Gastroesophageal sphincter (tissue), 4 donors: ENCODE results near the gene NSUN3. TPM values are rescaled to one million over a fixed set of nuclear protein-coding genes. Genes with fewer than 3 reads are reported as not detected.
A peak's percentile ranks its signal among the peaks of the same experiment; 100 is the strongest.

Source experiments
- ATAC-seq: fragments of 150-250 bp; one replicate; pipeline ENCODE4 v1.9.1; 2016; ENCODE audit warnings: mild to moderate bottlenecking, moderate library complexity
- H3K27ac ChIP-seq, 4 donors: fragments of 200-600 bp; sonication (generic) in 3 of 4; 1 replicate in 3 of 4; 2 replicates in 1 of 4; pipeline ENCODE4 v1.5.1; 2016 to 2019
- H3K27me3 ChIP-seq: fragments of 200-600 bp; sonication (generic); one replicate; pipeline ENCODE4 v1.5.1; 2019
- H3K36me3 ChIP-seq, 2 donors: fragments of 200-600 bp; sonication (generic); one replicate each; pipeline ENCODE4 v1.5.1; 2019; ENCODE audit warnings: control low read depth in 1 of 2
- H3K4me1 ChIP-seq, 3 donors: fragments of 200-600 bp; sonication (generic); 1 replicate in 2 of 3; 2 replicates in 1 of 3; pipeline ENCODE4 v1.5.1; 2016 to 2019; ENCODE audit warnings: control low read depth in 2 of 3
- H3K4me3 ChIP-seq, 2 donors: fragments of 200-600 bp; sonication (generic); one replicate each; pipeline ENCODE4 v1.5.1; 2019; ENCODE audit warnings: mild to moderate bottlenecking in 1 of 2, moderate library complexity in 1 of 2
- H3K9me3 ChIP-seq, 3 donors: fragments of 200-600 bp; sonication (generic); one replicate each; pipeline ENCODE4 v1.5.1; 2017 to 2019; ENCODE audit warnings: control low read depth in 2 of 3
- EP300 ChIP-seq: sonication (generic); formaldehyde crosslinking; IDR thresholded peaks from one replicate; pipeline ENCODE4 v1.6.1; 2017; ENCODE audit warnings: antibody characterized with exemption, mild to moderate bottlenecking
- POLR2A ChIP-seq, 2 donors: fragments of 450-650 bp; IDR thresholded peaks; one replicate each; pipeline ENCODE4 v1.6.1; 2017; ENCODE audit warnings: antibody characterized with exemption in 2 of 2, mild to moderate bottlenecking in 2 of 2, moderate library complexity in 1 of 2
- POLR2AphosphoS5 ChIP-seq: sonication (generic); formaldehyde crosslinking; IDR thresholded peaks from one replicate; pipeline ENCODE4 v1.6.1; 2017; ENCODE audit warnings: antibody characterized with exemption
- WGBS, 2 donors: methylation state at CpG; one replicate each; pipeline ENCODE4 v1.1.5; 2018; ENCODE audit warnings: low coverage in 1 of 2; 5-methylcytosine and 5-hydroxymethylcytosine counted together
- total RNA-seq, 4 donors: library from RNA; depleted of rRNA; stranded (reverse); fragments of >200 nt; gene quantifications; one replicate each; pipeline ENCODE4 v1.1.0, GENCODE V29; 2016
- TF ChIP-seq, protein P1 (sequence below), 4 experiments: fragments of 200-600 bp in 2 of 4; fragments of 450-650 bp in 2 of 4; sonication (generic) in 1 of 4; IDR thresholded peaks; one replicate each; pipeline ENCODE4 v1.5.1; 2017 to 2019; ENCODE audit warnings: antibody characterized with exemption in 4 of 4, mild to moderate bottlenecking in 2 of 4, moderate library complexity in 2 of 4

NSUN3 gene
- total RNA-seq, 4 donors from 2014 or later = 4.7 to 12.8 (median 9.2) TPM

DNA sequence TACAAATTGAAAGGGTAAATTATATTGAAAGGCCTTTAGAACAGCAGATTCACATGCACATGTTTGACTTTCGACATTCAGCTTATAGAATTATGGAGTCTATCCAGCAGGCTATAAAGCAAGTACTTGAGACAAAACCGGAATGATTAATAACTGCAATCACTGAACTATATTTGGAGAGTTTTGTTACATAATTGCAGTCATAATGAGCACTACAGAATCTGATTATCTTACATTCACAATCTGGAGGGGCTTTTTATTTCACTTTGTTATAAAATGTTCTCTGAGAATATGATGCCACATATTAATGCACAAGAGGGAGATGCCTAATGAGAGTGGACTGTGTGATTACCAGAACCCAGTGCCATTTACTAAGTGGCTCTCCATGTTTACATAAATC is 64.3 kb downstream of the NSUN3 start:
- Histone ChIP-seq H3K4me1 (peaks cover 0 to 6% (median 0%) of the 10 kb centered on the region in 3 donors), H3K9me3 (no peaks in the 10 kb centered on the region), H3K27ac (no peak overlapping the region), H3K36me3 (peaks cover 0 to 41% of the 10 kb centered on the region in 2 donors), H3K4me3 (no peak overlapping the region), H3K27me3 (no peaks in the 10 kb centered on the region)
- TF ChIP-seq EP300 (no peak), POLR2AphosphoS5 (no peak), POLR2A (IDR thresholded peaks at IDR 0.05) (no peak)
- TF ChIP-seq, protein P1, sequence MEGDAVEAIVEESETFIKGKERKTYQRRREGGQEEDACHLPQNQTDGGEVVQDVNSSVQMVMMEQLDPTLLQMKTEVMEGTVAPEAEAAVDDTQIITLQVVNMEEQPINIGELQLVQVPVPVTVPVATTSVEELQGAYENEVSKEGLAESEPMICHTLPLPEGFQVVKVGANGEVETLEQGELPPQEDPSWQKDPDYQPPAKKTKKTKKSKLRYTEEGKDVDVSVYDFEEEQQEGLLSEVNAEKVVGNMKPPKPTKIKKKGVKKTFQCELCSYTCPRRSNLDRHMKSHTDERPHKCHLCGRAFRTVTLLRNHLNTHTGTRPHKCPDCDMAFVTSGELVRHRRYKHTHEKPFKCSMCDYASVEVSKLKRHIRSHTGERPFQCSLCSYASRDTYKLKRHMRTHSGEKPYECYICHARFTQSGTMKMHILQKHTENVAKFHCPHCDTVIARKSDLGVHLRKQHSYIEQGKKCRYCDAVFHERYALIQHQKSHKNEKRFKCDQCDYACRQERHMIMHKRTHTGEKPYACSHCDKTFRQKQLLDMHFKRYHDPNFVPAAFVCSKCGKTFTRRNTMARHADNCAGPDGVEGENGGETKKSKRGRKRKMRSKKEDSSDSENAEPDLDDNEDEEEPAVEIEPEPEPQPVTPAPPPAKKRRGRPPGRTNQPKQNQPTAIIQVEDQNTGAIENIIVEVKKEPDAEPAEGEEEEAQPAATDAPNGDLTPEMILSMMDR (IDR thresholded peaks at IDR 0.05) = no peak
- WGBS, 2 donors = 29 to 33% methylated on average over 2 of the region's 2 CpGs
- no peak for ATAC-seq

GRCh38 chr3:94130690-94131089 is 67.8 kb downstream of the NSUN3 start:
- no peak overlapping the region for H3K27ac ChIP-seq
- H3K27me3 ChIP-seq = no peaks in the 10 kb centered on the region
- WGBS, 2 donors = 83 to 92% methylated on average over 1 to 2 of the region's 2 CpGs
- H3K9me3 ChIP-seq = no peaks in the 10 kb centered on the region
- H3K4me1 ChIP-seq = peaks cover 0 to 6% (median 0%) of the 10 kb centered on the region in 3 donors
- H3K36me3 ChIP-seq = peaks cover 0 to 29% of the 10 kb centered on the region in 2 donors
- TF ChIP-seq POLR2A (IDR thresholded peaks at IDR 0.05) (no peak), EP300 (no peak), POLR2AphosphoS5 (no peak)
- TF ChIP-seq, protein P1 (IDR thresholded peaks at IDR 0.05) = no peak
- ATAC-seq = no peak
- no peak overlapping the region for H3K4me3 ChIP-seq

GRCh38 chr3:94132777-94133176 is 69.9 kb downstream of the NSUN3 start:
- Histone ChIP-seq H3K4me1 (peaks cover 0 to 6% (median 0%) of the 10 kb centered on the region in 3 donors), H3K27ac (no peak overlapping the region), H3K36me3 (peaks cover 0 to 16% of the 10 kb centered on the region in 2 donors), H3K27me3 (no peaks in the 10 kb centered on the region), H3K9me3 (no peaks in the 10 kb centered on the region), H3K4me3 (no peak overlapping the region)
- 38% methylated on average over 1 of the region's 1 CpG; no CpG with 5 or more reads in 1 of the 2 donors for WGBS, 2 donors
- no peak for ATAC-seq
- TF ChIP-seq EP300 = no peak
- TF ChIP-seq POLR2A (IDR thresholded peaks at IDR 0.05) = no peak
- no peak for TF ChIP-seq POLR2AphosphoS5
- TF ChIP-seq, protein P1 (IDR thresholded peaks at IDR 0.05) = no peak

DNA sequence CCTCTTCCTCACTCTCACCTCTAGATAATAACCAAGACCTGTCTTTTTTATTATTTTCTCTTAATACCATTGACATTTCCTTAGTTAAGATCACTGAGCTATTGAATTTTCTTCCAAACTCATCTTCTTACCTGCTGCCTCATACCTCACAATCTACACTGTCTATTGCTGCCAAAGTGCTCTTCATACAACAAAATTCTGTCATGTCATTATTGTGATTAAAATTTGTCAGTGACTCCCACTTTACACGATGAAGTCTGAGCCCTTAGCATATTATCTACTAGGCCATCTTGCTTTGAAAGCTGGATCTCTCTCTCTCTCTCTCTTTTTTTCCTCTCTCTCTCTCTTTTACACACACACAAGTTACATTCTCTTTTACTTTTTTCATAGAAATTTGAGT is 73.3 kb downstream of the NSUN3 start:
- no peak overlapping the region for H3K27ac ChIP-seq
- H3K4me1 ChIP-seq = no peaks in the 10 kb centered on the region
- WGBS, 2 donors = 60 to 91% methylated on average over 1 of the region's 1 CpG
- no peaks in the 10 kb centered on the region for H3K9me3 ChIP-seq
- no peaks in the 10 kb centered on the region for H3K36me3 ChIP-seq
- TF ChIP-seq, protein P1 (IDR thresholded peaks at IDR 0.05) = no peak
- no peak for TF ChIP-seq EP300
- TF ChIP-seq POLR2AphosphoS5 = no peak
- no peak for TF ChIP-seq POLR2A (IDR thresholded peaks at IDR 0.05)
- no peak for ATAC-seq
- no peaks in the 10 kb centered on the region for H3K27me3 ChIP-seq
- no peak overlapping the region for H3K4me3 ChIP-seq

GRCh38 chr3:94137377-94137776 is 74.5 kb downstream of the NSUN3 start:
- H3K27ac ChIP-seq = no peak overlapping the region
- peak overlapping the region; percentile 14 to 21 for H3K4me3 ChIP-seq
- WGBS, 2 donors = 23 to 59% methylated on average over 6 of the region's 6 CpGs
- H3K9me3 ChIP-seq = no peaks in the 10 kb centered on the region
- TF ChIP-seq POLR2A (IDR thresholded peaks at IDR 0.05) (no peak), EP300 (no peak), POLR2AphosphoS5 (no peak)
- TF ChIP-seq, protein P1 (IDR thresholded peaks at IDR 0.05) = no peak
- no peaks in the 10 kb centered on the region for H3K27me3 ChIP-seq
- no peaks in the 10 kb centered on the region for H3K4me1 ChIP-seq
- H3K36me3 ChIP-seq = no peaks in the 10 kb centered on the region
- ATAC-seq = no peak
